IMR-90 (cell line): ENCODE data around the gene NCK1. TPM values are rescaled to one million over a fixed set of nuclear protein-coding genes. Genes with fewer than 3 reads are reported as not detected.
"Not testable (repeated sequence)": the region's sequence is repeated elsewhere in the genome, so short reads cannot be mapped to it uniquely, and the experiment has no call there.

Source experiments
- ATAC-seq: fragments of 200-7000 bp; cut with Tn5 transposase; 2 replicates; pipeline ENCODE4 v1.9.1; 2020; ENCODE audit warnings: low read depth, mild to moderate bottlenecking, moderate library complexity
- BruUV-seq: library from RNA; stranded (reverse); fragments of 400-500 nt; replicated peaks from 2 replicates; lab custom pipeline; 2021; lab: Mats Ljungman, UMichigan
- CTCF ChIA-PET: fragments of 300-600 bp; formaldehyde crosslinking; extraction: SDS; loops from one replicate; lab custom pipeline; 2021; ENCODE audit warnings: antibody characterized with exemption; lab: Yijun Ruan, JAX
- POLR2A ChIA-PET: fragments of 300-600 bp; sonication (Branson Sonifier 250); formaldehyde crosslinking; loops from one replicate; lab custom pipeline; 2022; ENCODE audit warnings: antibody characterized with exemption; ENCODE audit not compliant: unreplicated experiment; lab: Charles Lee
- DNase-seq: peaks from one replicate; pipeline ENCODE4 v3.0.0; 2013
- H2AFZ ChIP-seq: replicated peaks from 2 replicates; pipeline ENCODE3; 2013; ENCODE audit warnings: low read length, mild to moderate bottlenecking; ENCODE audit not compliant: poor library complexity
- H2AK5ac ChIP-seq: 2 replicates; pipeline ENCODE4 v1.6.1; 2013; ENCODE audit warnings: low read depth, low read length, inconsistent platforms
- H2AK9ac ChIP-seq: replicated peaks from 2 replicates; pipeline ENCODE3; 2013; ENCODE audit warnings: mild to moderate bottlenecking, low read depth, low read length, moderate library complexity; ENCODE audit not compliant: poor library complexity
- H2BK120ac ChIP-seq: 2 replicates; pipeline ENCODE4 v1.6.1; 2013; ENCODE audit warnings: low read depth, low read length, inconsistent platforms
- H2BK15ac ChIP-seq: 3 replicates; pipeline ENCODE4 v1.6.1; 2013; ENCODE audit warnings: low read depth, low read length, inconsistent platforms
- H2BK20ac ChIP-seq: 2 replicates; pipeline ENCODE4 v1.6.1; 2013; ENCODE audit warnings: low read depth, mild to moderate bottlenecking, inconsistent platforms, low read length, moderate library complexity
- H2BK5ac ChIP-seq: 2 replicates; pipeline ENCODE4 v1.6.1; 2013; ENCODE audit warnings: mild to moderate bottlenecking, low read depth, low read length, inconsistent platforms; ENCODE audit not compliant: poor library complexity, severe bottlenecking
- H3K14ac ChIP-seq: replicated peaks from 2 replicates; pipeline ENCODE4 v1.6.1; 2013; ENCODE audit warnings: low read depth, low read length, inconsistent platforms
- H3K18ac ChIP-seq: 2 replicates; pipeline ENCODE4 v1.6.1; 2013; ENCODE audit warnings: low read depth, low read length, control low read depth
- H3K23ac ChIP-seq: 2 replicates; pipeline ENCODE4 v1.6.1; 2013; ENCODE audit warnings: low read depth, low read length, inconsistent platforms
- H3K27ac ChIP-seq: 2 replicates; pipeline ENCODE4 v1.5.1; 2013; ENCODE audit warnings: mild to moderate bottlenecking, control low read depth, low read length; ENCODE audit not compliant: insufficient read depth
- H3K27me3 ChIP-seq: 2 replicates; pipeline ENCODE4 v1.6.1; 2013; ENCODE audit warnings: low read length; ENCODE audit not compliant: control insufficient read depth, insufficient read depth
- H3K36me3 ChIP-seq: 2 replicates; pipeline ENCODE4 v1.6.1; 2013; ENCODE audit warnings: low read length, mixed read lengths; ENCODE audit not compliant: control insufficient read depth, insufficient read depth
- H3K4ac ChIP-seq: 2 replicates; pipeline ENCODE4 v1.6.1; 2013; ENCODE audit warnings: low read depth, low read length, inconsistent platforms
- H3K4me1 ChIP-seq: 2 replicates; pipeline ENCODE4 v1.6.1; 2013; ENCODE audit warnings: low read length, mixed read lengths; ENCODE audit not compliant: control insufficient read depth, insufficient read depth
- H3K4me2 ChIP-seq: 2 replicates; pipeline ENCODE4 v1.6.1; 2013; ENCODE audit warnings: low read depth, mild to moderate bottlenecking, control low read depth, low read length, moderate library complexity
- H3K4me3 ChIP-seq: 2 replicates; pipeline ENCODE4 v1.5.1; 2013; ENCODE audit warnings: low read depth, mild to moderate bottlenecking, control low read depth, low read length, moderate library complexity; ENCODE audit not compliant: insufficient read depth
- H3K56ac ChIP-seq: 2 replicates; pipeline ENCODE4 v1.6.1; 2013; ENCODE audit warnings: low read length, inconsistent platforms; ENCODE audit not compliant: insufficient read depth; ENCODE audit errors: extremely low read depth
- H3K79me1 ChIP-seq, 2 experiments: 2 replicates each; pipeline ENCODE4 v1.6.1; 2013; ENCODE audit warnings: low read length in 2 of 2, inconsistent platforms in 1 of 2, low read depth in 1 of 2
- H3K9ac ChIP-seq: 2 replicates; pipeline ENCODE4 v1.6.1; 2013; ENCODE audit warnings: low read depth, low read length, control low read depth
- H3K9me1 ChIP-seq: 2 replicates; pipeline ENCODE4 v1.6.1; 2013; ENCODE audit warnings: low read length, inconsistent platforms; ENCODE audit not compliant: insufficient read depth
- H3K9me3 ChIP-seq: 2 replicates; pipeline ENCODE4 v1.6.1; 2013; ENCODE audit warnings: low read length; ENCODE audit not compliant: control insufficient read depth, insufficient read depth
- H4K20me1 ChIP-seq: 2 replicates; pipeline ENCODE4 v1.6.1; 2013; ENCODE audit warnings: low read length, inconsistent platforms; ENCODE audit not compliant: insufficient read depth
- H4K5ac ChIP-seq: 2 replicates; pipeline ENCODE4 v1.6.1; 2013; ENCODE audit warnings: mild to moderate bottlenecking, low read depth, low read length, control low read depth
- H4K8ac ChIP-seq, 2 experiments: 2 replicates each; pipeline ENCODE4 v1.6.1; 2013; ENCODE audit warnings: low read depth in 2 of 2, low read length in 2 of 2, control low read depth in 1 of 2, inconsistent platforms in 1 of 2
- H4K91ac ChIP-seq: 2 replicates; pipeline ENCODE4 v1.6.1; 2013; ENCODE audit warnings: low read depth, low read length, inconsistent platforms; ENCODE audit not compliant: insufficient read depth
- WGBS, 2 experiments: methylation state at CpG; one replicate each; pipeline versions ENCODE4 v1.1.5 to v1.1.7; 2013; ENCODE audit warnings: missing lambda C conversion rate in 2 of 2; ENCODE audit not compliant: insufficient read length in 1 of 2; ENCODE audit errors: extremely low coverage in 2 of 2; 5-methylcytosine and 5-hydroxymethylcytosine counted together
- dilution Hi-C: fragments of 300-500 bp; cut with HindIII; formaldehyde crosslinking; loops from one replicate; pipeline ENCODE4 v1.14.3; 2018; ENCODE audit warnings: low sequenced_read_pairs; ENCODE audit not compliant: unreplicated experiment
- in situ Hi-C: fragments of 300-500 bp; cut with MboI; formaldehyde crosslinking; loops from 3 replicates; pipeline ENCODE4 v1.14.3; 2019; ENCODE audit warnings: low sequenced_read_pairs, inconsistent platforms, mixed read lengths
- intact Hi-C: fragments of 100-400 bp; cut with micrococcal nuclease; formaldehyde crosslinking; loops from 2 replicates; pipeline ENCODE4 v1.10.0; 2022
- polyA plus RNA-seq, 3 experiments: library from polyadenylated mRNA; depleted of rRNA; stranded (reverse); fragments of >200 nt; gene quantifications; 2 replicates each; pipeline ENCODE4 v1.2.3, GENCODE V29; 2012; ENCODE audit warnings: low replicate concordance in 1 of 3
- total RNA-seq: library from RNA; depleted of rRNA; stranded (reverse); fragments of >200 nt; gene quantifications from 2 replicates; pipeline ENCODE4 v1.2.3, GENCODE V29; 2012

Gene NCK1
- total and polyA plus RNA-seq, 2 of the 4 experiments (the other 2 are of a cell fraction), result 23.7 to 24.3 TPM

DNA sequence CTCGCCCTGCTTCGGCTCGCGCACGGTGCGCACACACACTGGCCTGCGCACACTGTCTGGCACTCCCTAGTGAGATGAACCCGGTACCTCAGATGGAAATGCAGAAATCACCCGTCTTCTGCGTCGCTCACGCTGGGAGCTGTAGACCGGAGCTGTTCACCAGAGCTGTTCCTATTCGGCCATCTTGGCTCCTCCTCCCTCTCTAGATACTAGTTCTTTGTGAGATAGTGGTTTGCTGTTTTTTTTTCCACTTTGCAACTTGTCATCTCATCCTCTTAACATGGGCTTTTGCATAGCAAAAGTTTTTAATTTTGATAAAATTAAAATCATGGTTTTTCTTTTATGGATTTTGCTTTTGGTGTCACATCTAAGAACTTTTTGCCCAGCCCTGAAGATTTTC is 107.5 kb downstream of the NCK1 start:
- H2AK5ac ChIP-seq, H2AK9ac ChIP-seq, ATAC-seq, H2BK20ac ChIP-seq, H3K27ac ChIP-seq, H4K5ac ChIP-seq, H3K27me3 ChIP-seq, H3K9ac ChIP-seq, CTCF ChIA-PET, H2BK120ac ChIP-seq, H2BK5ac ChIP-seq, dilution Hi-C loops, intact Hi-C loops, H3K79me1 ChIP-seq, H2BK15ac ChIP-seq, H3K56ac ChIP-seq, H3K4ac ChIP-seq, H4K8ac ChIP-seq, H2AFZ ChIP-seq, POLR2A ChIA-PET, H3K9me3 ChIP-seq, in situ Hi-C loops, H4K20me1 ChIP-seq, DNase-seq, H3K4me2 ChIP-seq, H4K91ac ChIP-seq, H3K4me3 ChIP-seq, H3K4me1 ChIP-seq, H3K18ac ChIP-seq, H3K9me1 ChIP-seq, BruUV-seq, H3K36me3 ChIP-seq, H3K14ac ChIP-seq, H3K23ac ChIP-seq: not testable (repeated sequence)
- no CpG with 5 or more reads among the region's 14 CpGs for WGBS, 2 experiments
